HCT116 (cell line): ENCODE data around the gene TMEM134. TPM values are rescaled to one million over a fixed set of nuclear protein-coding genes. Genes with fewer than 3 reads are reported as not detected.

ENCODE experiments used
- ATAC-seq: fragments of 200-7000 bp; cut with Tn5 transposase; 2 replicates; pipeline ENCODE4 v1.9.1; 2020; ENCODE audit warnings: mild to moderate bottlenecking, moderate library complexity
- BruUV-seq: library from RNA; stranded (reverse); fragments of 400-500 nt; replicated peaks from 2 replicates; lab custom pipeline; 2021; lab: Mats Ljungman, UMichigan
- CTCF ChIA-PET: fragments of 300-600 bp; sonication (Branson Sonifier 250); formaldehyde crosslinking; loops from one replicate; lab custom pipeline; 2021; ENCODE audit warnings: antibody characterized with exemption; lab: Charles Lee
- POLR2A ChIA-PET: fragments of 300-600, 350-600 bp; sonication (Branson Sonifier 250); formaldehyde crosslinking; loops from one replicate; lab custom pipeline; 2021; ENCODE audit warnings: antibody characterized with exemption; lab: Charles Lee
- RAD21 ChIA-PET, 2 experiments: fragments of 300-600 bp; sonication (Branson Sonifier 250); formaldehyde crosslinking; loops; one replicate each; lab custom pipeline; 2023; ENCODE audit warnings: low total read pairs in 2 of 2; ENCODE audit not compliant: uncharacterized antibody in 2 of 2, unreplicated experiment in 2 of 2, low non-redundant PET in 1 of 2; lab: Charles Lee
- DNase-seq: peaks from one replicate; pipeline ENCODE4 v3.0.0-alpha.2; 2010; ENCODE audit warnings: low read depth, low spot score
- H2AFZ ChIP-seq: fragments of 200-600 bp; shearing (Covaris generic), sonication (generic); 2 replicates; pipeline ENCODE4 v1.6.1; 2017; ENCODE audit warnings: low read depth, mixed run types, mixed read lengths, antibody characterized with exemption, low read length; ENCODE audit not compliant: poor library complexity, severe bottlenecking
- H3K27ac ChIP-seq: 2 replicates; pipeline ENCODE4 v1.5.1; 2012; ENCODE audit warnings: low read depth, low read length
- H3K27me3 ChIP-seq: fragments of 200-600 bp; sonication (generic); 2 replicates; pipeline ENCODE4 v1.6.1; 2016; ENCODE audit warnings: mixed run types, low read length, mixed read lengths; ENCODE audit not compliant: insufficient read depth
- H3K36me3 ChIP-seq, 2 experiments: fragments of 200-500 bp in 1 of 2; fragments of 200-600 bp in 1 of 2; sonication (Bioruptor generic) in 1 of 2; sonication (generic) in 1 of 2; 2 replicates each; pipeline versions ENCODE4 v1.5.1 to v1.6.1; 2014 to 2016; ENCODE audit warnings: low read length in 2 of 2, inconsistent platforms in 1 of 2, mixed read lengths in 1 of 2, mixed run types in 1 of 2; ENCODE audit not compliant: insufficient read depth in 2 of 2, control insufficient read depth in 1 of 2
- H3K4me1 ChIP-seq, 2 experiments: fragments of 200-600 bp in 1 of 2; sonication (generic) in 1 of 2; 2 replicates each; pipeline versions ENCODE4 v1.5.1 to v1.6.1; 2012 to 2017; ENCODE audit warnings: low read length in 2 of 2, inconsistent platforms in 1 of 2, mild to moderate bottlenecking in 1 of 2, mixed read lengths in 1 of 2, mixed run types in 1 of 2, moderate library complexity in 1 of 2; ENCODE audit not compliant: insufficient read depth in 2 of 2, control insufficient read depth in 1 of 2
- H3K4me2 ChIP-seq: fragments of 200-600 bp; sonication (generic); 2 replicates; pipeline ENCODE4 v1.6.1; 2017; ENCODE audit warnings: mixed run types, low read length, mixed read lengths
- H3K4me3 ChIP-seq, 2 experiments: fragments of 200-600 bp in 1 of 2; sonication (generic) in 1 of 2; replicated peaks in 1 of 2; 2 replicates each; pipeline ENCODE4 v1.5.1; 2011 to 2016; ENCODE audit warnings: low read length in 2 of 2, control low read depth in 1 of 2, low read depth in 1 of 2, mild to moderate bottlenecking in 1 of 2, mixed read lengths in 1 of 2, mixed run types in 1 of 2
- H3K79me2 ChIP-seq: fragments of 200-600 bp; sonication (generic); 2 replicates; pipeline ENCODE4 v1.6.1; 2017; ENCODE audit warnings: mild to moderate bottlenecking, mixed run types, low read length, moderate library complexity, mixed read lengths; ENCODE audit not compliant: insufficient read depth
- H3K9ac ChIP-seq: fragments of 200-600 bp; sonication (generic); 2 replicates; pipeline ENCODE4 v1.6.1; 2016; ENCODE audit warnings: low read length, mixed read lengths
- H3K9me2 ChIP-seq: fragments of 200-600 bp; sonication (generic), shearing (Covaris generic); 2 replicates; pipeline ENCODE4 v1.6.1; 2017; ENCODE audit warnings: mixed run types, mild to moderate bottlenecking, moderate library complexity; ENCODE audit not compliant: insufficient read depth
- H3K9me3 ChIP-seq, 2 experiments: fragments of 200-500 bp in 1 of 2; fragments of 200-600 bp in 1 of 2; sonication (Bioruptor generic) in 1 of 2; sonication (generic) in 1 of 2; 2 replicates each; pipeline ENCODE4 v1.6.1; 2014 to 2017; ENCODE audit warnings: low read length in 2 of 2, mixed read lengths in 2 of 2, inconsistent platforms in 1 of 2, low read depth in 1 of 2, mild to moderate bottlenecking in 1 of 2, mixed run types in 1 of 2, moderate library complexity in 1 of 2; ENCODE audit not compliant: control insufficient read depth in 1 of 2, insufficient read depth in 1 of 2
- H4K20me1 ChIP-seq: fragments of 200-600 bp; sonication (generic), shearing (Covaris generic); 2 replicates; pipeline ENCODE4 v1.6.1; 2017; ENCODE audit warnings: mixed run types, mild to moderate bottlenecking, moderate library complexity; ENCODE audit not compliant: insufficient read depth
- EGR1 ChIP-seq: IDR thresholded peaks from 2 replicates; pipeline ENCODE4 v1.6.1; 2012; ENCODE audit warnings: low read depth
- ELF1 ChIP-seq: IDR thresholded peaks from 2 replicates; pipeline ENCODE4 v1.6.1; 2012; ENCODE audit warnings: low read depth, borderline replicate concordance
- FOSL1 ChIP-seq: IDR thresholded peaks from 2 replicates; pipeline ENCODE4 v1.6.1; 2012; ENCODE audit warnings: low read depth
- SIN3A ChIP-seq: IDR thresholded peaks from 2 replicates; pipeline ENCODE4 v1.6.1; 2012; ENCODE audit warnings: low read depth
- SP1 ChIP-seq: IDR thresholded peaks from 2 replicates; pipeline ENCODE4 v1.6.1; 2012; ENCODE audit warnings: low read depth
- SRF ChIP-seq: IDR thresholded peaks from 2 replicates; pipeline ENCODE4 v1.6.1; 2012; ENCODE audit warnings: low read depth
- TCF7L2 ChIP-seq: IDR thresholded peaks from 2 replicates; pipeline ENCODE4 v1.7.0; 2011; ENCODE audit warnings: borderline replicate concordance, inconsistent platforms; ENCODE audit not compliant: insufficient read depth, insufficient read length; ENCODE audit errors: extremely low read depth
- ZNF274 ChIP-seq: fragments of 200-500 bp; sonication (Bioruptor generic); IDR thresholded peaks from 2 replicates; pipeline ENCODE4 v1.6.1; 2014; ENCODE audit warnings: mild to moderate bottlenecking, low read depth, low read length, inconsistent platforms
- intact Hi-C: fragments of 100-400 bp; cut with micrococcal nuclease; formaldehyde crosslinking; loops from 2 replicates; pipeline ENCODE4 v1.10.0; 2022
- total RNA-seq: library from RNA; stranded (reverse); gene quantifications from one replicate; pipeline ENCODE4 v1.2.1, GENCODE V29; 2021; ENCODE audit not compliant: unreplicated experiment
- TF ChIP-seq, protein P1 (sequence below): IDR thresholded peaks from 2 replicates; pipeline ENCODE4 v1.6.1; 2012; ENCODE audit warnings: low read depth
- TF ChIP-seq, protein P2 (sequence below): IDR thresholded peaks from 2 replicates; pipeline ENCODE4 v1.6.1; 2011; ENCODE audit warnings: mild to moderate bottlenecking, low read length, moderate library complexity; ENCODE audit not compliant: insufficient replicate concordance; ENCODE audit errors: extremely low read depth
- TF ChIP-seq, protein P3 (sequence below), 3 experiments: fragments of 200-600 bp in 1 of 3; sonication (generic) in 1 of 3; IDR thresholded peaks in 2 of 3; conservative IDR thresholded peaks in 1 of 3; 2 replicates each; pipeline ENCODE4 v1.5.1; 2012 to 2017; ENCODE audit warnings: low read depth in 2 of 3, low read length in 2 of 3, antibody characterized with exemption in 1 of 3, borderline replicate concordance in 1 of 3, control low read depth in 1 of 3, mild to moderate bottlenecking in 1 of 3, mixed read lengths in 1 of 3, mixed run types in 1 of 3, moderate library complexity in 1 of 3; ENCODE audit not compliant: insufficient read depth in 1 of 3
- TF ChIP-seq, protein P4 (sequence below): IDR thresholded peaks from 2 replicates; pipeline ENCODE4 v1.6.1; 2012

TMEM134 gene
- total RNA-seq, 1 experiment from 2014 or later, result 44.2 TPM

DNA sequence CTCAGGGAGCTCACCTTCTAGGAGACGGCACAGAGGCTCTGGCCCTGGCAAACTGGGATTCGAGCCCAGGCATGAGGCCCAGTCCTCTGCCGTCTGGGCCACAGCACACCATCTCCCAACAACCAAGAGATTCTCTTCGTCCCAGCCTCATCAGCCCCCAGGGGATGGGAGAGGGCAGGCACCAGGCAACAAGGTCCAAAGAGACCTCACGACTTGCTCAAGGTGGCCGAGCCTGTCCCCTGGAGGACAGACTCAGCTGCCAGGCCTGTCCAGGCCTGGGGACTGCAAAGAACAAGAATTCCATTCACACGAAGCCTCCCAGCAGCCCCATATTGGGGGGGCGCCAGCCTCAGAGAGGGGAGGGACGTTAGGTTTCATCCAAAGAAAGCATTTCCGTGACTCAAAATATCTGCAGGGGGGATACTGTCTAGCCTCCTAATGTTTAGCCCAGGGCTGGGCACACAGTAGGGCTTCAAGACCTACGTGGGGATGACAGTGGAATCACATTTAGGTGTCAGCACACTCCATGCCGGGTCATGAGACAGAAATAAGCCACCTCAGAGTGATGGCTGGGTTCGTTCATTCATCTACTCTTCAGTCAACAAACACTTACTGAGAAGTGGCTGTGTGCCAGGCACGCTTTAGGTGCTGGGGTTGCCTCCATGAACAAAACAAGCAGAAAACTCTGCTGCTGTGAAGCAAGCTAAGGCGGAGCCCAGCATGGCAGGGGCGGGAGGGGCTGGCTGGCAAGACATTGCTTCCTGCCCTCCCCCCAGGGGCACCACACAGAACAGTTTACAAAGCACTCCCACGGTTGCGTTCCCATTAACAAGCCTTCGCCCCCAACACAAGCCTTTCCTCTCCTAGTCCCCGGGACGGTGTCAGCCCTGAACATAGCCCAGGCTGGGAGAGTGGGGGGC is 52.4 kb downstream of the TMEM134 start (continued):
- TF ChIP-seq, protein P1, sequence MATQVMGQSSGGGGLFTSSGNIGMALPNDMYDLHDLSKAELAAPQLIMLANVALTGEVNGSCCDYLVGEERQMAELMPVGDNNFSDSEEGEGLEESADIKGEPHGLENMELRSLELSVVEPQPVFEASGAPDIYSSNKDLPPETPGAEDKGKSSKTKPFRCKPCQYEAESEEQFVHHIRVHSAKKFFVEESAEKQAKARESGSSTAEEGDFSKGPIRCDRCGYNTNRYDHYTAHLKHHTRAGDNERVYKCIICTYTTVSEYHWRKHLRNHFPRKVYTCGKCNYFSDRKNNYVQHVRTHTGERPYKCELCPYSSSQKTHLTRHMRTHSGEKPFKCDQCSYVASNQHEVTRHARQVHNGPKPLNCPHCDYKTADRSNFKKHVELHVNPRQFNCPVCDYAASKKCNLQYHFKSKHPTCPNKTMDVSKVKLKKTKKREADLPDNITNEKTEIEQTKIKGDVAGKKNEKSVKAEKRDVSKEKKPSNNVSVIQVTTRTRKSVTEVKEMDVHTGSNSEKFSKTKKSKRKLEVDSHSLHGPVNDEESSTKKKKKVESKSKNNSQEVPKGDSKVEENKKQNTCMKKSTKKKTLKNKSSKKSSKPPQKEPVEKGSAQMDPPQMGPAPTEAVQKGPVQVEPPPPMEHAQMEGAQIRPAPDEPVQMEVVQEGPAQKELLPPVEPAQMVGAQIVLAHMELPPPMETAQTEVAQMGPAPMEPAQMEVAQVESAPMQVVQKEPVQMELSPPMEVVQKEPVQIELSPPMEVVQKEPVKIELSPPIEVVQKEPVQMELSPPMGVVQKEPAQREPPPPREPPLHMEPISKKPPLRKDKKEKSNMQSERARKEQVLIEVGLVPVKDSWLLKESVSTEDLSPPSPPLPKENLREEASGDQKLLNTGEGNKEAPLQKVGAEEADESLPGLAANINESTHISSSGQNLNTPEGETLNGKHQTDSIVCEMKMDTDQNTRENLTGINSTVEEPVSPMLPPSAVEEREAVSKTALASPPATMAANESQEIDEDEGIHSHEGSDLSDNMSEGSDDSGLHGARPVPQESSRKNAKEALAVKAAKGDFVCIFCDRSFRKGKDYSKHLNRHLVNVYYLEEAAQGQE, result no peak
- TF ChIP-seq FOSL1 (no peak), SIN3A (no peak), ELF1 (no peak), SRF (no peak), SP1 (no peak)

DNA sequence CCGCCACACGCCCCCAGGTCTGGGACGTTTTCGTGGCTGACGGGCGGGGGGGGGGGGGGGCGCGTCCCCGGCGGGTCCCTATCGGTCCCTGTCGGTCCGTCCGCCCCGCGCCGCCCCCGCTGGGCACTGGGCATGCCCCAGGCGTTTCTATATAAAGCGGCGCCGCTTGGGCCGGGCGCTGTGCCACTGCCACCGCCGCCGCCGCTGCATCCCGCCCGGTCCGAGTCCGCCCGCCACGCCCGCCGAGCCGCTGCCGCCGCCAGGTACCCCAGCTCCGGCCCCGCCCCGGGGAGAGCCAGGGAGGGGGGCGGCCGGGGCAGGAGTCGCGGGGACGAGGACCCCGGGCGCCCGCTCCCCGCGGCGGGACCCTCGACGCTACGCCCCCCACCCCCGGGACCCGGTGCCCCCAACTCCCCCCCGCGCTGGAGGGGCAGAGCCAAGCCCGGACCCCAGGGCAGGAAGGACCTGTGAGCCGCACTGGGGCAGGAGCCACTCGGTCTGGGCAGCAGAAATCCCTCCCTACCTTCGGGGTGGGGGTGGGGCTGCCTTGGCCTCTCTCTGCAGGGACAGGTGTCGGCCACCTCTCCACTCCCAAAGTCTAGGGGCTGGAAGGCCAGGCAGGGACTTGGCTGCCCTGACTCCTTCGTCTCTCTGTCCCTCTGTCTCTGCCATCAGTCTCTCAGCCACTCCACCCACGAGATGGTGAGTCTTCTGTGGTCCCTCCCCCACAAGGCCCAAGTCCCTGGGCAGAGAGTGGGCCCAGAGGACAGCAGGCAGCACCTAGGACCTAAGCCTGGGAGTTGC is 53.3 kb downstream of the TMEM134 start, which contains the start of gene CARNS1:
TSS of gene CARNS1 (plus strand) at position 178 of the 804 bp plus-strand sequence. CDS start at position 700, 522 bp downstream.
- ChIA-PET POLR2A (no interaction called here), CTCF (no interaction called here), RAD21 (interaction anchor here in 1 of 2 experiments (0.7 kb wide), 1 partner anchor 131 kb away, joined by 9 read pairs; no protein-coding TSS in a partner anchor)
- BruUV-seq, result no TSS peak
- Histone ChIP-seq H3K79me2 (no peaks in the 10 kb centered on the region), H4K20me1 (no peaks in the 10 kb centered on the region), H3K27ac (peak within 1 kb of the TSS; percentile 18; the same call in 1 of the 2 replicates), H3K9me3 (no peaks in the 10 kb centered on the region), H3K4me2 (peak within 1 kb of the TSS; percentile 81), H2AFZ (no peak within 1 kb of the TSS), H3K4me1 (peaks cover 19 to 39% of the 10 kb centered on the region in 2 experiments; a peak in 3 of 4 replicates), H3K36me3 (no peaks in the 10 kb centered on the region), H3K9me2 (no peaks in the 10 kb centered on the region), H3K9ac (peak within 1 kb of the TSS; percentile 52), H3K27me3 (no peaks in the 10 kb centered on the region), H3K4me3 (peak within 1 kb of the TSS; percentile 40 to 56)
- no peak for DNase-seq
- intact Hi-C loops, result no loop called here
- ATAC-seq, result peak; percentile 28
- TF ChIP-seq TCF7L2, result no peak
- TF ChIP-seq, protein P2, sequence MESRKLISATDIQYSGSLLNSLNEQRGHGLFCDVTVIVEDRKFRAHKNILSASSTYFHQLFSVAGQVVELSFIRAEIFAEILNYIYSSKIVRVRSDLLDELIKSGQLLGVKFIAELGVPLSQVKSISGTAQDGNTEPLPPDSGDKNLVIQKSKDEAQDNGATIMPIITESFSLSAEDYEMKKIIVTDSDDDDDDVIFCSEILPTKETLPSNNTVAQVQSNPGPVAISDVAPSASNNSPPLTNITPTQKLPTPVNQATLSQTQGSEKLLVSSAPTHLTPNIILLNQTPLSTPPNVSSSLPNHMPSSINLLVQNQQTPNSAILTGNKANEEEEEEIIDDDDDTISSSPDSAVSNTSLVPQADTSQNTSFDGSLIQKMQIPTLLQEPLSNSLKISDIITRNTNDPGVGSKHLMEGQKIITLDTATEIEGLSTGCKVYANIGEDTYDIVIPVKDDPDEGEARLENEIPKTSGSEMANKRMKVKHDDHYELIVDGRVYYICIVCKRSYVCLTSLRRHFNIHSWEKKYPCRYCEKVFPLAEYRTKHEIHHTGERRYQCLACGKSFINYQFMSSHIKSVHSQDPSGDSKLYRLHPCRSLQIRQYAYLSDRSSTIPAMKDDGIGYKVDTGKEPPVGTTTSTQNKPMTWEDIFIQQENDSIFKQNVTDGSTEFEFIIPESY, result no peak
- no peak for TF ChIP-seq ZNF274
- no peak for TF ChIP-seq FOSL1
- TF ChIP-seq, protein P3, sequence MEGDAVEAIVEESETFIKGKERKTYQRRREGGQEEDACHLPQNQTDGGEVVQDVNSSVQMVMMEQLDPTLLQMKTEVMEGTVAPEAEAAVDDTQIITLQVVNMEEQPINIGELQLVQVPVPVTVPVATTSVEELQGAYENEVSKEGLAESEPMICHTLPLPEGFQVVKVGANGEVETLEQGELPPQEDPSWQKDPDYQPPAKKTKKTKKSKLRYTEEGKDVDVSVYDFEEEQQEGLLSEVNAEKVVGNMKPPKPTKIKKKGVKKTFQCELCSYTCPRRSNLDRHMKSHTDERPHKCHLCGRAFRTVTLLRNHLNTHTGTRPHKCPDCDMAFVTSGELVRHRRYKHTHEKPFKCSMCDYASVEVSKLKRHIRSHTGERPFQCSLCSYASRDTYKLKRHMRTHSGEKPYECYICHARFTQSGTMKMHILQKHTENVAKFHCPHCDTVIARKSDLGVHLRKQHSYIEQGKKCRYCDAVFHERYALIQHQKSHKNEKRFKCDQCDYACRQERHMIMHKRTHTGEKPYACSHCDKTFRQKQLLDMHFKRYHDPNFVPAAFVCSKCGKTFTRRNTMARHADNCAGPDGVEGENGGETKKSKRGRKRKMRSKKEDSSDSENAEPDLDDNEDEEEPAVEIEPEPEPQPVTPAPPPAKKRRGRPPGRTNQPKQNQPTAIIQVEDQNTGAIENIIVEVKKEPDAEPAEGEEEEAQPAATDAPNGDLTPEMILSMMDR (IDR thresholded peaks at IDR 0.05 in 2 of 3, conservative IDR thresholded peaks at IDR 0.05 in 1 of 3; ENCODE audit: borderline replicate concordance in 1 of 3, insufficient read depth in 1 of 3, low read depth in 2 of 3, low read length in 2 of 3), result no peak
- TF ChIP-seq, protein P4, sequence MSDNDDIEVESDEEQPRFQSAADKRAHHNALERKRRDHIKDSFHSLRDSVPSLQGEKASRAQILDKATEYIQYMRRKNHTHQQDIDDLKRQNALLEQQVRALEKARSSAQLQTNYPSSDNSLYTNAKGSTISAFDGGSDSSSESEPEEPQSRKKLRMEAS, result no peak
- no peak for TF ChIP-seq EGR1
- TF ChIP-seq SP1, result no peak
